Stimulated activated naive CD4-positive, alpha-beta T cell (primary cell): Measurements from ENCODE around the gene VPS29.

Experiments
- DNase-seq, 6 experiments: peaks; one replicate each; lab custom pipeline; 2025; lab: John Stamatoyannopoulos, UW

The VPS29 gene

DNA sequence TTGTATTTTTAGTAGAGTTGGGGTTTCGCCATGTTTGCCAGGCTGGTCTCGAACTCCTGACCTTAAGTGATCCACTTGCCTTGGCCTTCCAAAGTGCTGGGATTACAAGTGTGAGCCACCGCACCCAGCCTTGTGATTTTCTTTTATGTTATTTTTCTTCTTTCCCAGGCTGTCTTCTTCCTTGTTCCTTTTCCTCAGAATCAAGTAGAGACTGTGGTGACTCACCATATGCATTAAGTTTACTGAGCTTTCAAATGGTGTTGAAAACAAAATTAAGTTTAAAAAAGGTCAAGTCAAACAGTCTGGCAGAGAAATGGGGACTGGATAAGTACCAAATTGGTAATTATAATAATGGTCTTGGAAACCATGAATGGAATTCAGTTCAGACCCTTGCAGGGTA is 57.5 kb downstream of the VPS29 start:
- no peak for DNase-seq
